ENCODE results near the gene KIF3C. TPM values are rescaled to one million over a fixed set of nuclear protein-coding genes. Genes with fewer than 3 reads are reported as not detected.
"Not testable (repeated sequence)": the region's sequence is repeated elsewhere in the genome, so short reads cannot be mapped to it uniquely, and the experiment has no call there.

Gene KIF3C
- total and polyA plus RNA-seq, 2 donors (not counting 3 experiments of a cell fraction or from before 2014, with no cell fraction given) = 11.4 to 40.7 TPM

GRCh38 chr2:25912851-25913695 lies 69.2 kb downstream of the KIF3C start:
- Histone ChIP-seq H4K20me1 (replicated peaks; ENCODE audit: control insufficient read depth, extremely low read depth, insufficient read depth, low read length) (no peaks in the 10 kb centered on the region), H3K27me3 (ENCODE audit: control insufficient read depth in 2 of 2, insufficient read depth in 2 of 2, low read length in 2 of 2) (no peaks in the 10 kb centered on the region), H3K79me2 (ENCODE audit: control insufficient read depth, insufficient read depth, low read length) (no peaks in the 10 kb centered on the region), H3K36me3 (ENCODE audit: control insufficient read depth in 2 of 2, extremely low read depth in 1 of 2, insufficient read depth in 2 of 2, low read length in 2 of 2) (no peaks in the 10 kb centered on the region), H3K27ac (ENCODE audit: insufficient read depth, low read depth, low read length) (no peak overlapping the region), H3K4me3 (replicated peaks in 1 of 3; ENCODE audit: insufficient read depth in 1 of 3, low read depth in 1 of 3, low read length in 3 of 3) (no peak overlapping the region), H2AFZ (ENCODE audit: low read depth, low read length) (peak overlapping the region; percentile 8), H3K4me1 (ENCODE audit: control insufficient read depth, extremely low read depth, insufficient read depth, low read length) (no peaks in the 10 kb centered on the region), H3K9ac (replicated peaks; ENCODE audit: extremely low read depth, insufficient read depth, low read length) (no peak overlapping the region), H3K9me3 (replicated peaks; ENCODE audit: control insufficient read depth, insufficient read depth, low read length) (no peaks in the 10 kb centered on the region), H3K9me1 (replicated peaks; ENCODE audit: control insufficient read depth, extremely low read depth, insufficient read depth, low read length) (no peaks in the 10 kb centered on the region), H3K4me2 (ENCODE audit: insufficient read depth, low read length) (no peak overlapping the region)
- dilution Hi-C loops (cut with MboI; ENCODE audit: extremely low pct_ligation_motif_present, low sequenced_read_pairs) (no loop called here), intact Hi-C loops (cut with micrococcal nuclease) (no loop called here)
- DNase-seq (ENCODE audit: low read depth, low spot score) (no peak), FAIRE-seq (no peak)
- ChIA-PET POLR2A (no interaction called here), CTCF (no interaction called here)
- TF ChIP-seq POLR2A (IDR thresholded peaks at IDR 0.05; ENCODE audit: low read depth, low read length) (no peak), JUN (IDR thresholded peaks at IDR 0.05; ENCODE audit: borderline replicate concordance, insufficient read depth, insufficient read length, low read depth) (no peak), GATA2 (IDR thresholded peaks at IDR 0.05; ENCODE audit: insufficient read depth, insufficient read length, low read depth, low read length) (no peak), MYC (IDR thresholded peaks at IDR 0.05; ENCODE audit: low read depth, low read length) (no peak), CTCF (IDR thresholded peaks at IDR 0.05; ENCODE audit: extremely low read depth in 1 of 2, insufficient read depth in 1 of 2, low read depth in 1 of 2, low read length in 2 of 2) (no peak), POLR2AphosphoS5 (IDR thresholded peaks at IDR 0.05; ENCODE audit: insufficient read depth, low read depth, low read length) (no peak), EZH2 (IDR thresholded peaks at IDR 0.05; ENCODE audit: borderline replicate concordance, low read depth, low read length, severe bottlenecking) (no peak), MAX (IDR thresholded peaks at IDR 0.05; ENCODE audit: insufficient read depth, insufficient read length) (no peak), FOS (IDR thresholded peaks at IDR 0.05; ENCODE audit: borderline replicate concordance, insufficient read depth, low read length) (no peak)
- no TSS peak for BruUV-seq (replicated peaks)

- H3K9me3 ChIP-seq (replicated peaks; ENCODE audit: control insufficient read depth, insufficient read depth, low read length); H3K27me3 ChIP-seq (ENCODE audit: control insufficient read depth in 2 of 2, insufficient read depth in 2 of 2, low read length in 2 of 2); H3K9ac ChIP-seq (replicated peaks; ENCODE audit: extremely low read depth, insufficient read depth, low read length); H3K79me2 ChIP-seq (ENCODE audit: control insufficient read depth, insufficient read depth, low read length); POLR2A ChIA-PET; H3K4me2 ChIP-seq (ENCODE audit: insufficient read depth, low read length); BruUV-seq (replicated peaks); DNase-seq (ENCODE audit: low read depth, low spot score); dilution Hi-C loops (cut with MboI; ENCODE audit: extremely low pct_ligation_motif_present, low sequenced_read_pairs); H3K36me3 ChIP-seq (ENCODE audit: control insufficient read depth in 2 of 2, extremely low read depth in 1 of 2, insufficient read depth in 2 of 2, low read length in 2 of 2); H3K4me1 ChIP-seq (ENCODE audit: control insufficient read depth, extremely low read depth, insufficient read depth, low read length); intact Hi-C loops (cut with micrococcal nuclease); H4K20me1 ChIP-seq (replicated peaks; ENCODE audit: control insufficient read depth, extremely low read depth, insufficient read depth, low read length); FAIRE-seq; H2AFZ ChIP-seq (ENCODE audit: low read depth, low read length); CTCF ChIA-PET; H3K27ac ChIP-seq (ENCODE audit: insufficient read depth, low read depth, low read length); H3K4me3 ChIP-seq (replicated peaks in 1 of 3; ENCODE audit: insufficient read depth in 1 of 3, low read depth in 1 of 3, low read length in 3 of 3); H3K9me1 ChIP-seq (replicated peaks; ENCODE audit: control insufficient read depth, extremely low read depth, insufficient read depth, low read length): not testable (repeated sequence)
Observed at GRCh38 chr2:25909574-25909973, 72.7 kb downstream of the KIF3C start.

All from endothelial cell of umbilical vein (primary cell).